ENCODE results near the gene OXER1. TPM values are rescaled to one million over a fixed set of nuclear protein-coding genes. Genes with fewer than 3 reads are reported as not detected.
A peak's percentile ranks its signal among the peaks of the same experiment; 100 is the strongest.

Gene OXER1
- total RNA-seq, 1 donor from 2014 or later, result 4.6 TPM

DNA sequence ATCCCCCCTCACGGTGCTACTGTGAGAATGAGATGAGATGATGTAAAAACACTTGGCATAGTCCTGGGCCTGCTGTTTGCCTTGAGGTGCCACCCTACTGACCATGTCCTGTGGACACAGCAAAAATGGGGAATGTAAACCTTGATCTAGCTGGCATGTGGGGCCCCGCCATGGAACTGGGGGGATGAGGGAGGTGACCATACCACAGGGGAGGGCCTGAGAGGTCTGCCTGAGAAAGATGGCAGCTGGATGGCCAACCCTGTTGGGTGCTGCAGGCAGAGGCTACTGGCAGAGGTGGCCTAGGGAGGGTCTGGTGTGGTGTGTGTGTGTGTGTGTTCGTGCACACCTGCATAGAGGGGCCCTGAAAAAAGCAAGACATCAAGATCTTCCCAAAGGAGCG lies 27.7 kb upstream of the OXER1 start:
- Mint-ChIP-seq H3K4me1 (ENCODE audit: low read depth) (peaks cover 21% of the 10 kb centered on the region), H3K27me3 (peaks cover 3% of the 10 kb centered on the region), H3K4me3 (ENCODE audit: low read depth) (peak overlapping the region; percentile 78)

GRCh38 chr2:42789751-42790150 lies 25.8 kb upstream of the OXER1 start:
- no peaks in the 10 kb centered on the region for H3K9me3 Mint-ChIP-seq (ENCODE audit: low read depth)
- H3K4me3 Mint-ChIP-seq (ENCODE audit: low read depth), result no peak overlapping the region
- peaks cover 3% of the 10 kb centered on the region for H3K27me3 Mint-ChIP-seq
- no peak for TF ChIP-seq CTCF (IDR thresholded peaks at IDR 0.05; ENCODE audit: unreplicated experiment)
- H3K27ac Mint-ChIP-seq, result no peak overlapping the region
- peaks cover 1% of the 10 kb centered on the region for H3K36me3 Mint-ChIP-seq (ENCODE audit: insufficient read depth)
- no peak for DNase-seq (ENCODE audit: low spot score, unreplicated experiment)
- H3K4me1 Mint-ChIP-seq (ENCODE audit: low read depth), result peaks cover 21% of the 10 kb centered on the region

More for the DNA sequence above, 27.7 kb upstream of the OXER1 start:
- Mint-ChIP-seq H3K9me3 (ENCODE audit: low read depth) (no peaks in the 10 kb centered on the region), H3K36me3 (ENCODE audit: insufficient read depth) (peaks cover 1% of the 10 kb centered on the region), H3K27ac (no peak overlapping the region)
- TF ChIP-seq CTCF (IDR thresholded peaks at IDR 0.05; ENCODE audit: unreplicated experiment), result no peak
- no peak for DNase-seq (ENCODE audit: low spot score, unreplicated experiment)

DNA sequence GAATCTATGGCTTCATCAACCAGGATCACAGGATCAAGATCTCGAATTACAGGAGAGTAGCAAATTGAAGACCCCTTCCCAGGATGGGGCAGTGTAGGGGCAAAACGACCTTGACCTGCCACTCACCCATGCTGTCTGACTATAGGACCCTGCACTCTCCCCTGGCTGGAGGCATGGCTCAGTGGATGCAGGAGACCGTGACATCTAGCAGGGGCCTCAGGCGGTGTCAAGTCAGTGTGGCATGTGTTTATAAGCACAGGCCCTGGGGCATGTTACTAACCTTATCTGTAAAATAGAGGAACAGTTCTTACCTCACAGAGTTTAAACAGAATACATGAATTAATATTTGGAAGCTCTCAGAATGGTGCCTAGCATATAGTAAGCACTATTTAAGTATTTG lies 24.9 kb upstream of the OXER1 start:
- Mint-ChIP-seq H3K36me3 (ENCODE audit: insufficient read depth) (peaks cover 1% of the 10 kb centered on the region), H3K9me3 (ENCODE audit: low read depth) (no peaks in the 10 kb centered on the region), H3K27ac (no peak overlapping the region), H3K4me1 (ENCODE audit: low read depth) (peaks cover 14% of the 10 kb centered on the region), H3K4me3 (ENCODE audit: low read depth) (no peak overlapping the region), H3K27me3 (peaks cover 3% of the 10 kb centered on the region)
- no peak for TF ChIP-seq CTCF (IDR thresholded peaks at IDR 0.05; ENCODE audit: unreplicated experiment)
- DNase-seq (ENCODE audit: low spot score, unreplicated experiment), result no peak

DNA sequence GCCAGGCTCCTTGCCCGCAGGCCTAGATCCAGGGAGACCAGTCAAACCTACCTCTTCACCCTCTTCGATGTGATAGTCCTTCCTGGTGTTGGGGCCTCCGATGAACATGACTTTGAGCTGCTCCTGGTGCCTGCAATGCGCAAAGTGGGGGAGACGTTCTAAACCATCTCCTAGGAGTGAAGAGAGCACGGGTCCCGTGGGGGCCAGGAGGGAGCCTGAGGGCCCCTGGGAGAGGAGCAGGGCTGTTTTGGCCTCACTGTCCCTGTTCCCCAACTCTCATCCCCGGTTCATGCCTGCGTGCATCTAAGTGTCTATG lies 24.5 kb upstream of the OXER1 start:
- Mint-ChIP-seq H3K36me3 (ENCODE audit: insufficient read depth) (peaks cover 1% of the 10 kb centered on the region), H3K9me3 (ENCODE audit: low read depth) (no peaks in the 10 kb centered on the region), H3K4me3 (ENCODE audit: low read depth) (no peak overlapping the region), H3K4me1 (ENCODE audit: low read depth) (peaks cover 9% of the 10 kb centered on the region), H3K27ac (no peak overlapping the region), H3K27me3 (peaks cover 3% of the 10 kb centered on the region)
- DNase-seq (ENCODE audit: low spot score, unreplicated experiment), result no peak
- TF ChIP-seq CTCF (IDR thresholded peaks at IDR 0.05; ENCODE audit: unreplicated experiment), result no peak

- Mint-ChIP-seq H3K27me3 (peaks cover 3% of the 10 kb centered on the region), H3K36me3 (ENCODE audit: insufficient read depth) (peaks cover 3% of the 10 kb centered on the region), H3K4me3 (ENCODE audit: low read depth) (no peak overlapping the region), H3K27ac (no peak overlapping the region), H3K9me3 (ENCODE audit: low read depth) (no peaks in the 10 kb centered on the region), H3K4me1 (ENCODE audit: low read depth) (peaks cover 6% of the 10 kb centered on the region)
- no peak for DNase-seq (ENCODE audit: low spot score, unreplicated experiment)
- no peak for TF ChIP-seq CTCF (IDR thresholded peaks at IDR 0.05; ENCODE audit: unreplicated experiment)
Measured at GRCh38 chr2:42787788-42788477, 24.0 kb upstream of the OXER1 start.

Data from progenitor cell of endocrine pancreas (in vitro differentiated cells).